ENCODE results near the gene OCA2.

DNA sequence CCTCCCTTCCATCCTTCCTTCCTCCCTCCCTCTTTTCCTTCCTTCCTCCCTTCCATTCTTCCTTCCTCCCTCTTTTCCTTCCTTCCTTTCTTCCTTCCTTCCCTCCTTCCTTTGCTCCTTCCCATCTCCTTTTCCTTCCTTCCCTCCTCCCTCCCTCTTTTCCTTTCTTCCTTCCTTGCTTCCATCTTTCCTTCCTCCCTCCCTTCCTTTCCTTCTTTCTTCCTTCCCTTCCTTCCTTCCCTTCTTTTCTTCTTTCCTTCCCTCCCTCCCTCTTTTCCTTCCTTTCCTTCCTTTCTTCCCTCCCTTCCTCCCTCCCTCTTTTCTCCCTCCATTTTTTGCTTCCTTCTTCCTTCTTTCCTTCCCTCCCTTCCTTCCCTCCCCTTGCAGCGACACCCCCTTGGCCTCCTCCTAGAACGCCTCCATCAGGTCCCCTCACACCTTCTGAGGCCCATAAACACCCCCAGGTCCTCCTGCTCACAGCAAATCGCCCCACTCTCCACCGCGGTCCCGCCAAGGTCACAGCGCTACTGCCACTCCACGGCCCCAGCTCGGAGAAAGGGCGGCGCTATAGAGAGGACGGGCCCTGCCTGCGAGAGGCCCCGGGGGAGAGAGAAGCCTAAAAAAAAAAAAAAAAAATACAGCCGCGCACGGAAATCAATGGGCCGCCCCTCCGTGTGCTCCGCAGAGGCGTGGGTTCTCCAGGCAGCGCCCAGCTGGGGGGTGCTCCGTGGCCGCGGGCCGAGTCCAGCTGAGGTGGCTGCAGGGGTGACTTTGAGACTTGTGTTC, 328.2 kb downstream of the OCA2 start:
- TF ChIP-seq, protein P1, sequence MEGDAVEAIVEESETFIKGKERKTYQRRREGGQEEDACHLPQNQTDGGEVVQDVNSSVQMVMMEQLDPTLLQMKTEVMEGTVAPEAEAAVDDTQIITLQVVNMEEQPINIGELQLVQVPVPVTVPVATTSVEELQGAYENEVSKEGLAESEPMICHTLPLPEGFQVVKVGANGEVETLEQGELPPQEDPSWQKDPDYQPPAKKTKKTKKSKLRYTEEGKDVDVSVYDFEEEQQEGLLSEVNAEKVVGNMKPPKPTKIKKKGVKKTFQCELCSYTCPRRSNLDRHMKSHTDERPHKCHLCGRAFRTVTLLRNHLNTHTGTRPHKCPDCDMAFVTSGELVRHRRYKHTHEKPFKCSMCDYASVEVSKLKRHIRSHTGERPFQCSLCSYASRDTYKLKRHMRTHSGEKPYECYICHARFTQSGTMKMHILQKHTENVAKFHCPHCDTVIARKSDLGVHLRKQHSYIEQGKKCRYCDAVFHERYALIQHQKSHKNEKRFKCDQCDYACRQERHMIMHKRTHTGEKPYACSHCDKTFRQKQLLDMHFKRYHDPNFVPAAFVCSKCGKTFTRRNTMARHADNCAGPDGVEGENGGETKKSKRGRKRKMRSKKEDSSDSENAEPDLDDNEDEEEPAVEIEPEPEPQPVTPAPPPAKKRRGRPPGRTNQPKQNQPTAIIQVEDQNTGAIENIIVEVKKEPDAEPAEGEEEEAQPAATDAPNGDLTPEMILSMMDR (IDR thresholded peaks at IDR 0.05; ENCODE audit: low read depth, low read length) = no peak
- no peak for TF ChIP-seq EZH2phosphoT487 (IDR thresholded peaks at IDR 0.05; ENCODE audit: low read depth)
